Measurements from ENCODE around the gene LGMN. TPM values are rescaled to one million over a fixed set of nuclear protein-coding genes. Genes with fewer than 3 reads are reported as not detected.

Gene LGMN
- polyA plus RNA-seq, 3 donors: 1.7 to 3.3 (median 2.9) TPM

Other genes starting within 250 kb of the LGMN start
- gene RIN3, start 234.8 kb downstream of the LGMN start, polyA plus RNA-seq: 100 to 1,000 TPM in 1 of 3 donors, 10 to 100 TPM in 2; 42.8 to 144 (median 54.6) TPM
- 10 to 100 TPM; 12.4 to 19.0 (median 16.3) TPM for gene GOLGA5, start 45.7 kb upstream of the LGMN start, polyA plus RNA-seq
- gene CHGA, start 174.5 kb upstream of the LGMN start, polyA plus RNA-seq: not detected